SW480 (cell line): ENCODE data around the gene GALNT8.
A peak's percentile ranks its signal among the peaks of the same experiment; 100 is the strongest.
"Not testable (repeated sequence)": the region's sequence is repeated elsewhere in the genome, so short reads cannot be mapped to it uniquely, and the experiment has no call there.

ENCODE experiments used
- DNase-seq: peaks from one replicate; pipeline ENCODE4 v3.0.0-alpha.2; 2016; ENCODE audit warnings: low spot score

GALNT8 gene, protein sequence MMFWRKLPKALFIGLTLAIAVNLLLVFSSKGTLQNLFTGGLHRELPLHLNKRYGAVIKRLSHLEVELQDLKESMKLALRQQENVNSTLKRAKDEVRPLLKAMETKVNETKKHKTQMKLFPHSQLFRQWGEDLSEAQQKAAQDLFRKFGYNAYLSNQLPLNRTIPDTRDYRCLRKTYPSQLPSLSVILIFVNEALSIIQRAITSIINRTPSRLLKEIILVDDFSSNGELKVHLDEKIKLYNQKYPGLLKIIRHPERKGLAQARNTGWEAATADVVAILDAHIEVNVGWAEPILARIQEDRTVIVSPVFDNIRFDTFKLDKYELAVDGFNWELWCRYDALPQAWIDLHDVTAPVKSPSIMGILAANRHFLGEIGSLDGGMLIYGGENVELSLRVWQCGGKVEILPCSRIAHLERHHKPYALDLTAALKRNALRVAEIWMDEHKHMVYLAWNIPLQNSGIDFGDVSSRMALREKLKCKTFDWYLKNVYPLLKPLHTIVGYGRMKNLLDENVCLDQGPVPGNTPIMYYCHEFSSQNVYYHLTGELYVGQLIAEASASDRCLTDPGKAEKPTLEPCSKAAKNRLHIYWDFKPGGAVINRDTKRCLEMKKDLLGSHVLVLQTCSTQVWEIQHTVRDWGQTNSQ

DNA sequence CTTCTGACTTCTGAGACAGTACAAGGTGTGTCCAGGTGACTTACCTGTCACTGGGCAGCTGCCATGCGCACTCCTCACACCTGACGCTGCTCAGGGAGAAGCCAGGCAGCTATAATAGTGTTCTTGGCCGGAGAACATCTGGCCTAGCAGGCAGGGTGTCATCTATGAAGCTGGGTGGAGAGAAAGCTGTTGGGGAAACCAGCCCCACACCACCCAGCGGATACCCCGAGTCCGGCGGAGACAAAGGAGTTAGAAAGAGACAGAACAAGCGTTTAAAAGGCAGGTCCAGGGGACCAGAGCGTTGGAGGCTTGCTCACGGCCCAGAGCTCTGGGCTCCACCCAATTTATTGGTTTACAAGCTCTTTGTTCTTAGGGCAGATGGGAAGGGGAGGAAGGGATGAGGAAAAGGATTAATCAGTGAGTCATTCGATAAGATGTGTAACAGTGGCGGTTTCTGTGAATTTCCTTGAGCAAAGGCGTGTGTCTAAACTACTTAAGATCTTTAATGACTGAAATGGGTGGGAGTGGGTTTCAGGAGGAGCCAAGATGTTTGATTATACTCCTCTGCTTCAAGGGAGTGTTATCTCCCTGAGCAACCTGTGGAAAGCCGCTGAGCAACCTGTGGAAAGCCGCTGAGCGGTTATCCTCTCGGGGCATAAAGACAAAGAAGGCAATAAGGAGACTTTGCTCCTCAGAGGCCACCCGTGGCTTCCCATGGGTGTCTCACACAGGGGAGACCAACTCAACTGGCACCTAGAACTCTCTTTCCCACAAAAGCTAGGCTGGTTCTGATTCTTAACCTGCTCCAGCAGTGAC is at the start of gene GALNT8:
TSS of gene GALNT8 (plus strand) at position 580 of the 816 bp plus-strand sequence. CDS start 278 bp downstream, outside the sequence.
- peak; percentile 9 for DNase-seq

DNA sequence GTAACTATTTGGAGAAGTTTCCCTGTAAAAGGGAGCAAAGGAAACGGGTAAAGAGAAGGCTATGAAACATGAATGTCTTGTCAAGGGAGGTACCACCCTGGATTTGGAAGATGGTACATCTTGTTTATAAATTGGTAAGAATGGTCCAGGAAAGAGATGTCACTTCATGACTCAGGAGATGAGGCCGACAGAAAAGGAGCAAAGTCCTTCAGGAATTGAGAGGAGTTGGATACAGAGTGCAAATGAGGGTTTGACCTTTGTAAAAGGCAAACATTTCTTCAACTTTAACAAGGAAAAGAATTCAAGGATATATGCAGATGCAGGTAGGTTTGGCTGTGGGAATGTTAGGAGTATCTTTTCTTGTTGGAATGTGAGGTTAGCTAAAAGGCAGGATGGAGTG is 40.5 kb upstream of the GALNT8 start:
- no peak for DNase-seq

DNA sequence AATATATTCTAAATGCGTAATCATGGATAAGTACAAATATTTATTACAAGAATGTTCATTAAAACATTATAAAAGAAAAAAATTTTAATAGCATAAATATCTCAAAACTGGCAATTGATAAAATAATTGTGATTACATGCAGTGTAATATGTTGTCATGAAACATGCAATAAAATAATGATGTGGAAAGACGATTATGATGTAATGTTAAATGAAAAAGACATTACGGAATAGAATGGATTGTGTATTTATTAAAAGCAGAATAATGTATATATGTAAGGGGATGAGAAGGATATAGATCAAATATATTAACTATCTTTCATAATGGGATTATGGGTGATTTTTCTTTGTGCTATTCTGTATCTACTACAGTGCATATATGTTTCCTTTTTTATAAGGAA is 38.5 kb upstream of the GALNT8 start:
- DNase-seq, result no peak

DNA sequence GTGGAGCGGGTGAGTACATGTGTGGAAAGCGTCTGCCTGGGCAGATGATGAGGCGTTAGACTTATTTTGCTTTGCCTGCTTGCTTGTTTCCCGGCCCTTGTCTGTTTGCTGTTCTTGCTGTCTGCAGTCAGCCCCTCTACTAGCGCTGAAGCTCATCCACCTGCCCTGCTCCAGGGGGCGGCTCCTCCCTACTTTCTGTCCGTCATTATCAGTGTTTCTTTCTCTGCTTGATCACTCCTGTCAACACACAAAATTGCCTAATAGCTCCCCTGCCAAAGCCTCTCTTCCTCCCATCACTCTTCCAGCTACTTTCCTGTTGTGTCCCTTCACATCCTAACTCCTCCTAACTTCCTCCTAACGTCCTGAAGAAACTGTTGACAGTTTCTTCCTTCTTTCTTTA is 34.9 kb upstream of the GALNT8 start:
- DNase-seq, result no peak

DNA sequence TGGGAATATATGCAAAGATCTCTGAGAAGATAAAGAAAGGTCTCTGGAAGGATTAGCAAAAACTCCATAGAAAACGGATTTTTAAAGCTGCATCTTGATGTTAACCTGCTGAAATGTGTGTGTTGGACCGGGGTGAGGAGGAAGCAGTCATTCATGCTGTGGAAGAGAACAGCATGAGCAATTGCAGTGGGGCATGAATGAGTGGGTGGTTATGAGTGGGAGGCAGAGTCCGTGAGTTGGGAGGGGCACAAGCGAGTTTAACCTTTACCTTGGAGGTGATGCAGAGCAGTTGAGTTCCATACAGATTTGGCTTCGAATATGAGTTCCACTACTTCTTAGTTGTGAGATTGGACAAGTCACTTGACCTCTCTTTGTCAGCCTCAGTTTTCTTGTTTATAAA is 29.4 kb upstream of the GALNT8 start:
- no peak for DNase-seq

DNA sequence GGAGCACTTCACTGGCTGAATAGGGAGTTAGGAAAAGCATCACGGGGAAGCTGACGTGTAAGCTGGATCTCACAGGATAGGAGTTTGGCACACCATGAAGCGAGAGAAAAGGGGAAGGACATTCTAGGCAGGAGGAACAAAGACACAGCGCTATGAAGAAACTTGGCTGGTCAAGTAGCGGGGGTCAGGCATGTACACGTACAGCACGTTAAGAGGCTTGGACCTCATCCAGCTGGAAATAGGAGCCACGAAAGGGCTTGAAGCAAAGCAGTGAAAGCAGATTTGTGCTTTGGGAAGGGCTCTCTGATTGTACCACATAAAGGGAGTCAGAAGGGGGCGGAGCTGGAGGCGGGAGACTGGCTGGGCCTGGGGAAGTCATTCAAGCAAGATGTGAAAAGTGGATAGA is 19.6 kb upstream of the GALNT8 start:
- DNase-seq, result no peak

DNA sequence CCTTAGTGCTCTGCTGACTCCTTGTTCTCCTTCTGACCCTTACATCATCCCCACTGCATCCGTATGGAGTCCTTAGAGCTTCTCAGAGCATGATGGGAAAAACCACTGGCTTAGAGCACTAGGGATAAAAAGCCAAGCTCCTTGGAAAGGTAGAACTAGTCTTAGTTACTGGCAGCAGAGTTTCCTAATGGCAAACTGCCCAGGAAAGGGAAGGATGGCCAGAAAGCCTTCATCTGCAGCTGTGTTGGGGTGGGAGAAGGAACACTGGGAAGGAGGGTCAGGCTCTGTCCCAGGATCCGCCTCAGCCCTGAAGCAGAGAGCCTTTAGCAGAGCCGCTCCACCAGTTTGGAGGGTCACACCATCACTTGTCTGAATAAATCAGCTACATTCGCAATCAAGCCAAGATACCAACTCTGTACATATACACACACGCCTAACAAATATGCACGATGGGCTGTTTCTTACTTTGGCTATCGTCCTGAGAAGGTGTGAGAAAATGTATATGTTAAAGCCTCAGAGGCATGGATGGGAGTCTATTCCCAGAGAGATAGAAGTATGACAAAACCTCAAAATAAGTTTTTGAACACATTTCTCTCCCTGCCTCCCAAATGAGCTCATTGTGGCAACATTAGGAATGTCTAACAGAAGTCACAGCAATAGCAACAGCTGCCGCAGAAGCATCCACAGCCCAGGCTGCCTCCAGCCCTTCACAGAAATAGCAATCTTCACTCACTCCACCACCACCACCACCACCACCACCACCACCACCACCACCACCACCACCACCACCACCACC is 18.6 kb upstream of the GALNT8 start:
- no peak for DNase-seq

DNA sequence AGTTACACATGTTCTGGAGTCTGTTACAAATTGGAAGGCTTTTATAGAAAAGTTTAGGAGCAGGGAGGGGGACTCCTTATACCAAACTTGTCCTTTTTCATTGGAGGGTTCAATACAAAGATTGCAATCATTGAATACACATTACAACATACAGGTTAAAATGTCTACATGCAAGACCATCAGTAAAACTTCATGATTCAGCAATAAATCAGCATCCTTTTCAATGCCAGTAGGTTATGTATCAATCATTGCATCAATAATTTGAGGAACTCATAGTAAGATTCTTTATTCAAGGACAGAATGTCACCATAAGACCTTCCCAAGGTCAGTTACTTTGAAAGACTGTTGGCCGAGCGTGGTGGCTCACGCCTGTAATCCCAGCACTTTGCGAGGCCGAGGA is 16.5 kb upstream of the GALNT8 start:
- no peak for DNase-seq

DNA sequence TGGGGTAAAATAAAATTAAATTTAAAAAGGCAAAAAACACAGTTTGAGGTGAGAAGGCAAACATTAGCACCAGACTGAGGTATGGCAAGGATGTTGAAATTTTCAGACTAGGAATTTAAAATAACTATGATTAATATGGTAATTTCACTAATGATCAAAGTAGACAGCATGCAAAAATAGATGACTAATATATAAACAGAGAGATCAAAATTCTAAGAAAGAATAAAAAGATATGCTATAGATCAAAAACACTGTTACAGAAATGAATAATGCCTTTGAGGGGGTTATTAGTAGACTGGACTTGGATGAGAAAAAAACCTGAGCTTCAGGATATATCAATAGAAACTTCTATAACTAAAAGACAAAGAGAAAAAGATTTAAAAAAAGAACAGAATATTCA is 14.4 kb upstream of the GALNT8 start:
- no peak for DNase-seq

DNA sequence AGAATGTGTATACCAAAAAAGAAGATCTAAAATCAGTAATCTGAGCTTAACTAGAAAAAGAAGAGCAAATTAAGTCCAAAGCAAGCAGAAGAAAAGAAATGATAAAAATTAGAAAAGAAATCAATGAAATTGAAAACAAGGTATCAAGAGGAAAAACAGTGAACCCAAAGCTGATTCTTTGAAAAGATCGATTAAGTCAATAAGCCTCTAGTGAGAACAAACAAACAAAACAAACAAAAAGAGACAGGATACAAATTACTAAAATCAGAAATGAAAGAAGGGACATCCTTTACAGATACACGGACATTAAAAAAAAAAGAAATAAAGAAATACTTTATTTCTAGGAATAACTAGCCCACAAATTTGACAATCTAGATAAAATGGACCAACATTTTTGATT is 12.9 kb upstream of the GALNT8 start:
- DNase-seq, result no peak

DNA sequence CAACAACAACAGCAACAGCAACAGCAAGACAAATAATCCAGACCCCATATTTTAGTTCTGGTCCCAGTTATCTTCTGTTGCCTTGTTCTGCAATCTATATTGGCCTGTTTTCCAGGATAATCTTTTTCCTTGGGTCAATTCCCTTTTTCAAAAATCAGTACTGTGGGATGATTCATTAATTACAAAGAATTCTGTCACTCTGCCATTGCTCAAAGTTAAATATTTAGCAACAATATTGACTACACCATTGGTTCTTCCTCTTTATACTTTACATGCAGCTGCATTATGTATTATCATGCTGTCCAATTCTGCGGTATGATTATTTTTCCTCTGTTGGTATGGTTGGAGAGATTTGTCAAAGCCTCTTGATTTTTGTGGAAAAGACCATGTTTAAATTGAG is 10.1 kb upstream of the GALNT8 start:
- no peak for DNase-seq

DNA sequence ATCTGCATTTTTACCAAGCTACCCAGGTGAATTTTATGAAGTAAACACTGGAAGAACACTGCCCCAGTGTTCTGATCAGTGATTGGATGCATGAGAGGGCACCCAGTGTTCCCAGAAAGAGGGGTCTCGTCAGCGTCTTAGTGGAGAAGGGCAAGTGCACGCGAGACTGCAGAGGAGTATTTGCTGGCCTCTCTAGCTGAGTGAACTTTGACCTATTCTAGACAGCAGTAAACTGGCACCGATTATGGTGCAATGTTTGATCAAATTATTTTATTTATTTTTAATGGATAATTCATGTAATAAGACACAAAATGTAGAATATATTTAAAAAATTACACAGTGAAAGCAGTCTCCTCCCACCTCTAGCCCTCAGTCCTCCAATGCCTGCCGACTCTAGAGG is 5.3 kb upstream of the GALNT8 start:
- no peak for DNase-seq

DNA sequence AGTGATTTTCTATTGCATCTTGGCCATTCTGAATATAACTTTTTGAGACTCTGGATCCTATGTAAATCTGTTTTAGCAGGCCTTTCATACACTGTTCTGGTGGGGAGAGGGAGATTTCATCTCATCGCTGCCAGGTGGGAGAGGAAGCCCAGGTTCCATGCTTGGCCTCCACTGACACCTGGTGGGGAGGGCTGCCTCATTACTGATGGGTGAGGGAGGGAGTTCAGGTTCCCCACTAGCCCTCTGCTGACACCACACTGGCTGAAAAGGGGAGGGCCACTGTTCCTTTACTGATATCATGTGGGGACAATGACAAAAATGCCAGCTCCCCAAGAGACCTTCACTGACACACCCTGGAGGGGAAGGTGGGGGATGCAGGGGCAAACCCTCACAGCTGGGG is 2.4 kb upstream of the GALNT8 start:
- DNase-seq, result no peak

DNA sequence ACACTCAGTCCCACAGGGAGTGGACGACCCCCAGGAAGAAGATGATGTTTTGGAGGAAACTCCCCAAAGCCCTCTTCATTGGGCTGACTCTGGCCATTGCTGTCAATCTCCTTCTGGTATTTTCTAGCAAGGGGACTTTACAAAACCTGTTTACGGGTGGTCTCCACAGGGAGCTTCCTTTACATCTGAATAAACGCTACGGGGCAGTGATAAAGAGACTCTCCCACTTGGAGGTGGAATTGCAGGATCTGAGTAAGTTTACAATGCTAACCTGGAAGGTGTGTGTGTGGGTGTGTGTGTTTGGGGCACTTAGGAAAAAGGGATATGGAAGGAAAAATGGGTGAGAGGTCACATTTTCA is 416 bp downstream of the GALNT8 start:
- no peak for DNase-seq

DNA sequence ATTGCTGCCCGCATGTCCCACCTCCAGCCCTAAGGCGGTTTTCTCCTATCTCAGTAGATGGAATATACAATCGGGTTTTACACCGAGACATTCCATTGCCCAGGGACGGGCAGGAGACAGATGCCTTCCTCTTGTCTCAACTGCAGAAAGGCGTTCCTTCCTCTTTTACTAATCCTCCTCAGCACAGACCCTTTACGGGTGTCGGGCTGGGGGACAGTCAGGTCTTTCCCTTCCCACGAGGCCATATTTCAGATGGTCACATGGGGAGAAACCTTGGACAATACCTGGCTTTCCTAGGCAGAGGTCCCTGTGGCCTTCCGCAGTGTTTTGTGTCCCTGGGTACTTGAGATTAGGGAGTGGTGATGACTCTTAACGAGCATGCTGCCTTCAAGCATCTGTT is 1.4 kb downstream of the GALNT8 start:
- not testable (repeated sequence) for DNase-seq

DNA sequence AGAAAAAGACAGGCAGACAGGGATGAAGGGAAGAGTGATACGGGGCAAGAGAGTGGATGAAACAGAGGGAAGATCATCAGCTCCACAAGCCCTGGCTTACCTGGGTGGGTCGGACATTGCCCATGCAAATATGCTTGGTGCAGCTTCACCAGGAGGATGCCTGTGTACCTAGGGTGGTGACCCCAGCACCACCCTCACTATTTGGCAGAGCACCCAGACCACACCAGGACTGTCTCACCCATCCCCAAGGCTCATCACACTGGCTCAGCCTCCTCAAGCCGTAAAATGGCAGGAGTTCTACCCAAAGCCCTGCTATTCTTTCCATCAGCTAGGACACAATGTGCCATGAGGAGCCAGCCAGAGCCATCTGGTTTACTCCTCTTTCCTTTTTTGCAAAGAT is 3.0 kb downstream of the GALNT8 start:
- no peak for DNase-seq

DNA sequence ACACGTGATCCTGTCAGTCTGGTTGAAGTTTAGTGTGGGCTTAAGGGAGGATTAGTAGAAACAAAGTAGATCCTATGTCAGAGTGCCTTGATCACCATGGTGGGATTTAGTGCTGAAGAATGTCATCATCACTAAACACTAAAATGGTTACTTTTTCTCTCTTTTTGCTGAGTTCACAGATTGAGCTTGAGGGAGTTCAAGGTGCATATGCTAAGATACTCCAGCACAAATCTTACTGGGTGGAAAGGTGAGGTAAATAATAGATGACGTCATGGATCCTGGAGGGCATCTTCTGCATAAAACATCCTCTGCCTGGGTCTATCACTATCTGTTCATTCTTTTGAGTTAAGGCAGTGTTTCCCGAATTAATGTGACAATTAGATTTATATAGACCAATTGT is 4.9 kb downstream of the GALNT8 start:
- no peak for DNase-seq

DNA sequence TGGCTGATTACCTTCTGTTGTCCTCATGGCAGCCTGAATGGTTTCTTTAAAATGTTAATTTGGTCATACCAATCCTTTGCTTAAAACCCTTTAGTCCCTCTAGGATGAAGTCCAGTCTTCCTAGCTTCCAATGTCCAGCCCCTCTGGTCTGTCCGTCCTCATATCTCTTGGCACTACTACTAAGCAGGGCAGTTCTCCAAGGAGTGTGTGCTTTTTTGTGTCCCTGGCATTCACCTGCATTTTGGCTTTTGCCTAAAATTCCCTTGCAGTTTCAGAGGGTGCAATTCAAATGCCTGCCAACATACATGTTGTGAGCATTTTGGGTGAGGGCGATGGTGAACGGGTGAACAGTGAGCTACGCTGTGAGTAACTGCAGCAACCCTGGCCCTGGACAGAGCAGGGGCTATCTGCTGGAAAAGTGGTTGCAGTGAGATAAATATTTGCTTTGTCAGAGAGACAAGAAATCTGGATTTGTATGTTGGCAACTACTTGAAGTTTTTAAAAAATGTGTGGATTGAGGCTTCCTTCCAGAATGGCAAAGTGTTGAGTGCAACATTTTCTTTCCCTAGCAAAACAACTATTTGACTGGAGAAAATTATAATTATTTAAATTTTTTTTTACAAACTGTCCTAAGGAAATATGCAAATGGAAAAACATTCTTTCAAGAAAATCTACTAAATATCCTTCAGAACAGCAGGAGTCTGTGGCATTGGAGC is 14.6 kb downstream of the GALNT8 start:
- DNase-seq, result no peak

DNA sequence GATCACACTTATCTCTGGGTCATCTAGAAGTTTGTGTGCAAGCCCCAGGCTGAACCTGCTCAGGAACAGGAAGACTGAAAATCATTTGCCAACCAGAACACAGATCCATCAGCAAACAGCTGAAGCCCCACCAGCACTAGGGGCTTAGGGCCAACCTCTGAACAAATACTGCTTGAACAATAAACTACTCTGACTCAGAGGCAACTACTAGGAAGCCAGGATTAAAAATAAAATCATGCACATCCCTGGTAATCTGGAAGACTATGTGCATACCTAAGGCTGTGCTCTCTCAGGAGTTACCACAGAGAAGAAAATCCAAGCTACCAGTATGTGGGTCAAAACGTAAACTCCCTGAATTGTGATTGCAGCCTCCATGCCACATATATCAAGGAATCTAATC is 15.9 kb downstream of the GALNT8 start:
- no peak for DNase-seq

DNA sequence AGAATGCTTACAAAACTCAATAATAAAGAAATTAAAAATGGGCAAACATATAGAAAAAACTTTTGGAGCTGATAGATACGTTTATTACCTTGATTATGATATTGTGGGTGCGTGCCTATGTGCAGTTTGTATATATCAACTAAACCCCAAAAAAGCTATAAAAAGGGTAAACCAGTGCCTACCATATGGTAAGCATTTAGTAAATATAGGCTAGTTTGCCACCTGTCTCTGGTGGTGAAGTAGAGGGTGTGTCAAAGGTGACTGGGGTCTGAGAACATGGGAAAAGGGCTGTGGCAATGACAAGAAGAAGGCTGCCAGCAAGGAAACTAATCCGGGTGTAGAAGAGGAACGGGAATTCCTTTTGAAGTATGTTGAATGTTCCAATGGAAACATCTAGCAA is 18.3 kb downstream of the GALNT8 start:
- no peak for DNase-seq

DNA sequence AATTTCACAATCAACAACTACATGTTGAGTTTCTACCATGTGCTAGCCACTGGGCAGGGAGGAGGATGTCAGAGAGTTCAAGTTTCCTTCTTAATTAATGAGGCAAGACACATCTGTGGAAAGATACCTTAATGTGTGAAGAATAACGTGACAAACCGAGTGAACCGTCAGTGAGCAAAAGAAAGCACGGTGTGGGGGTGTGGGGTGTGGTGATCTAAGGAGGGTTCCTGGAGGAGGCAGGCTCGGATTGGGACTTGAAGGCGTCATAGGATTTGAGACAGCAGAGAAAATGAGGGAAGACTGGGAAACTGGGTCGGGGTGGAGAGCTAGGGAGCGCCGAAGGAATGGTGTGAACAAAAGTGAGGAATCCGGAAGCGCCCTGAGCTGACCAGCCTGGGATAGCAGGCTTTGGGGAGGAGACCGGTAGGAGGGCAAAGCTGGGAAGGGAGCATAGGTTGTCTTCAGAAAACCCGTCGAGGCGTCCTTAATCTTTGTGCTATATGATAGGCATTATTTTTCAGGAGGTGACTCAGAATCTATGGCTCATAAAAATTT is 22.3 kb downstream of the GALNT8 start:
- no peak for DNase-seq
